ENCODE measurements around the gene FXN.

The FXN gene

GRCh38 chr9:69089082-69089481 is 53.5 kb downstream of the FXN start:
- Histone ChIP-seq H3K79me2 (ENCODE audit: low read length) (no peaks in the 10 kb centered on the region), H3K27ac (ENCODE audit: low read length) (no peak overlapping the region), H3F3A (ENCODE audit: insufficient read depth, low read length) (no peaks in the 10 kb centered on the region), H3K4me2 (ENCODE audit: low read depth, low read length) (no peak overlapping the region), H3K9ac (ENCODE audit: low read length) (no peak overlapping the region), H3K9me2 (replicated peaks; ENCODE audit: insufficient read depth, low read length) (no peaks in the 10 kb centered on the region), H3K4me3 (ENCODE audit: low read length) (no peak overlapping the region), H3K9me3 (replicated peaks; ENCODE audit: insufficient read depth, low read length) (no peaks in the 10 kb centered on the region), H3K4me1 (ENCODE audit: low read length) (no peaks in the 10 kb centered on the region), H2AFZ (ENCODE audit: low read length) (no peak overlapping the region), H3K36me3 (replicated peaks; ENCODE audit: insufficient read depth, low read length) (no peaks in the 10 kb centered on the region), H4K20me1 (ENCODE audit: insufficient read depth, low read length) (no peaks in the 10 kb centered on the region), H3K27me3 (replicated peaks; ENCODE audit: insufficient read depth, low read length) (no peaks in the 10 kb centered on the region)
- no peak for DNase-seq
- TF ChIP-seq EZH2phosphoT487 (IDR thresholded peaks at IDR 0.05; ENCODE audit: low read length) (no peak), CTCF (IDR thresholded peaks at IDR 0.05; ENCODE audit: low read length) (no peak), EZH2 (optimal IDR thresholded peaks at IDR 0.05; ENCODE audit: low read depth, low read length) (no peak)

GRCh38 chr9:69089491-69089890 is 53.9 kb downstream of the FXN start:
- Histone ChIP-seq H3K9ac (ENCODE audit: low read length) (no peak overlapping the region), H3K9me2 (replicated peaks; ENCODE audit: insufficient read depth, low read length) (no peaks in the 10 kb centered on the region), H3K79me2 (ENCODE audit: low read length) (no peaks in the 10 kb centered on the region), H3K4me1 (ENCODE audit: low read length) (no peaks in the 10 kb centered on the region), H4K20me1 (ENCODE audit: insufficient read depth, low read length) (no peaks in the 10 kb centered on the region), H3K27me3 (replicated peaks; ENCODE audit: insufficient read depth, low read length) (no peaks in the 10 kb centered on the region), H3K4me3 (ENCODE audit: low read length) (no peak overlapping the region), H3F3A (ENCODE audit: insufficient read depth, low read length) (no peaks in the 10 kb centered on the region), H2AFZ (ENCODE audit: low read length) (no peak overlapping the region), H3K9me3 (replicated peaks; ENCODE audit: insufficient read depth, low read length) (no peaks in the 10 kb centered on the region), H3K36me3 (replicated peaks; ENCODE audit: insufficient read depth, low read length) (no peaks in the 10 kb centered on the region), H3K4me2 (ENCODE audit: low read depth, low read length) (no peak overlapping the region), H3K27ac (ENCODE audit: low read length) (no peak overlapping the region)
- no peak for TF ChIP-seq EZH2phosphoT487 (IDR thresholded peaks at IDR 0.05; ENCODE audit: low read length)
- no peak for TF ChIP-seq EZH2 (optimal IDR thresholded peaks at IDR 0.05; ENCODE audit: low read depth, low read length)
- no peak for TF ChIP-seq CTCF (IDR thresholded peaks at IDR 0.05; ENCODE audit: low read length)
- DNase-seq = no peak

- no peaks in the 10 kb centered on the region for H3K36me3 ChIP-seq (replicated peaks; ENCODE audit: insufficient read depth, low read length)
- H3K4me2 ChIP-seq (ENCODE audit: low read depth, low read length) = no peak overlapping the region
- no peak for DNase-seq
- H3K9me2 ChIP-seq (replicated peaks; ENCODE audit: insufficient read depth, low read length) = no peaks in the 10 kb centered on the region
- H3K9me3 ChIP-seq (replicated peaks; ENCODE audit: insufficient read depth, low read length) = no peaks in the 10 kb centered on the region
- H3F3A ChIP-seq (ENCODE audit: insufficient read depth, low read length) = no peaks in the 10 kb centered on the region
- H3K79me2 ChIP-seq (ENCODE audit: low read length) = no peaks in the 10 kb centered on the region
- no peak overlapping the region for H3K4me3 ChIP-seq (ENCODE audit: low read length)
- no peaks in the 10 kb centered on the region for H3K27me3 ChIP-seq (replicated peaks; ENCODE audit: insufficient read depth, low read length)
- H2AFZ ChIP-seq (ENCODE audit: low read length) = no peak overlapping the region
- H3K9ac ChIP-seq (ENCODE audit: low read length) = no peak overlapping the region
- H3K27ac ChIP-seq (ENCODE audit: low read length) = no peak overlapping the region
- H3K4me1 ChIP-seq (ENCODE audit: low read length) = no peaks in the 10 kb centered on the region
- TF ChIP-seq CTCF (IDR thresholded peaks at IDR 0.05; ENCODE audit: low read length) = no peak
- TF ChIP-seq EZH2 (optimal IDR thresholded peaks at IDR 0.05; ENCODE audit: low read depth, low read length) = no peak
- no peak for TF ChIP-seq EZH2phosphoT487 (IDR thresholded peaks at IDR 0.05; ENCODE audit: low read length)
- H4K20me1 ChIP-seq (ENCODE audit: insufficient read depth, low read length) = no peaks in the 10 kb centered on the region
These were observed 54.7 kb downstream of the FXN start for GRCh38 chr9:69090140-69090750.

Measured in MM.1S (cell line).